HG02981 (cell line): ENCODE data around the gene FAM43B.
"Not testable (repeated sequence)": the region's sequence is repeated elsewhere in the genome, so short reads cannot be mapped to it uniquely, and the experiment has no call there.

ENCODE experiments used
- ATAC-seq: cut with Tn5 transposase; IDR thresholded peaks from one replicate; pipeline ENCODE4 v1.9.1; 2021; ENCODE audit warnings: mild to moderate bottlenecking, moderate library complexity; ENCODE audit not compliant: unreplicated experiment

Gene FAM43B

GRCh38 chr1:20551945-20552727 is at the start of gene FAM43B:
TSS of gene FAM43B (plus strand) at chr1:20552573. CDS start at chr1:20552974, 401 bp downstream.
- ATAC-seq: no peak

- ATAC-seq: no peak
Measured at GRCh38 chr1:20505488-20505887, 46.9 kb upstream of the FAM43B start.

DNA sequence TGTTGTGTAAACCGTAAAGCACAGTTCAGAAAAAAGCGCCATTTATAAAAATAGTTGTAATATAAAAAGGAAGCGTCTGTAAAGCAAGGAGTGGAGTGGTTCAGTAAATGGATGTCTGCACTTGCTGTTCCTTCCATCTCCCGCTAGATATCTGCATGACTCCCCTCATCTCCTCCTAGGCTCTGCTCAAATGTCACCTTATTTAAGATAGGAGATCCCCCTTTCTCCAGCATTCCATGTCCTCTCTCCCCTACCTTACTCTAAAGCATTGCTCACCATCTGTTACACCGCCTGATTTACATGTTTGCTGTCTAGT is 45.2 kb upstream of the FAM43B start:
- peak; percentile 23 for ATAC-seq

- ATAC-seq: peak; percentile 84
Measured at GRCh38 chr1:20507564-20508410, 44.6 kb upstream of the FAM43B start, which contains the start of gene MUL1. TSS of gene MUL1 (minus strand) at chr1:20508151. CDS start at chr1:20508024, 127 bp downstream.

DNA sequence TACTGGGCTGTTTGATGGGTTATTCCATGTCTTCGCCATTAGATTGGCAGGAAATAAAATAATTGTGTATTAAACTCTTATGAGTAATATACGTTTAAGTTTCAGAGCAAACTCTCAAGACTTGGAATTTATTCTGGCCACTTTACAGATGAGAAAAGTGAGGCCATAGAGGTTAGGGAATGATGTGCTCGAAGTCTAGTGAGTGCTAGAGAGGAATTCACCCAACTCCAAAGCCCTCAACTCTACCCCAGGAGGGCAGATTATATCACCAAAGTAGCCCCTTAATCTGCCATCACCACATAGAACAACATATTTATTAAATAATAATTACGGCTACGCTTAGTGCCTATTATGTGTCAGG is 44.0 kb upstream of the FAM43B start:
- ATAC-seq: no peak

DNA sequence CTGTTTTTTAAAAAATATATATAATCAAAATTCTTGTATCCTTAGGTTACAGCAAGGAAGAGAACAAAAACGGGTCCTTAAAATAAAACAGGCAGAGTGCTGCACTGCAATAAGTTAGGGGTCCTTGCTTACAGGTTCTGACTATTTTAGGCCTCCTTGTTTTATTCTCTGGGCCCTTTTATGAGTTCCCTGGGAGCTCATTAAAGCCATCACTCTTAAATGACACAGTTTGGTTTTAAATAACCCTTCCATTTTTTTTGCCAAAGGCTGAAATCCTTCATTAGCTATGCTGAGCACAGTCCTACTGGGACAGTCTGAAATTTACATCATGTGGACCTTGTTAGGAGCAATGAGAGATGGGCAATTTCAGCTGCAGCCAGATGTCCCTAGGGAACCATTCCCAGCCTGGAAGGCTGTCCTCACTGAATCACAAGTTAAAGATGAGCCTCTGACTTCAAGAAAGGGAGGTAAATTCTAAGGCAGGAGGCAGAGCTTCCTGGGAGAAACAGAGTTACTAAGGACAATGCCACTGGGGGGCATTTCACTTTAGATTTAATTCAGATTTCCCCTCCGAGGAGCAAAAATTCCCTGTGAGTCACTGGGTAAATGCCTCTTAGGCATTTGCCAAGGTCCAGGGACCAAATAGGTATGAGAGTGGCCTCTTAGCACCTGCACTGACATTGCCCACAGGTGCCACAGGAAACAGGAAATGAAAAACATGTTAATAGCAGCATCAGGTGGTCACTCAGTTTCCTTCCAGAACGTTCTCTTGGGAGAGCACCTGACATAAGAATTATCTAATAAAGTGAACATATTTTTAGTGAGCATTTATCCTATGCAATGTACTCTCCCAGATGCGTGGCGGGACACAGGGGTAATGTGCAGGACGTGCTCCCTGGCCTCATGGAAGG is 40.6 kb upstream of the FAM43B start:
- no peak for ATAC-seq

- not testable (repeated sequence) for ATAC-seq
Measured at GRCh38 chr1:20519609-20520262, 32.6 kb upstream of the FAM43B start.

- no peak for ATAC-seq
Measured at GRCh38 chr1:20521960-20522861, 30.2 kb upstream of the FAM43B start.

GRCh38 chr1:20526267-20526666 is 26.1 kb upstream of the FAM43B start:
- ATAC-seq: no peak

- ATAC-seq: no peak
Measured at GRCh38 chr1:20528221-20528620, 24.2 kb upstream of the FAM43B start.

GRCh38 chr1:20530306-20530705 is 22.1 kb upstream of the FAM43B start:
- ATAC-seq: no peak

DNA sequence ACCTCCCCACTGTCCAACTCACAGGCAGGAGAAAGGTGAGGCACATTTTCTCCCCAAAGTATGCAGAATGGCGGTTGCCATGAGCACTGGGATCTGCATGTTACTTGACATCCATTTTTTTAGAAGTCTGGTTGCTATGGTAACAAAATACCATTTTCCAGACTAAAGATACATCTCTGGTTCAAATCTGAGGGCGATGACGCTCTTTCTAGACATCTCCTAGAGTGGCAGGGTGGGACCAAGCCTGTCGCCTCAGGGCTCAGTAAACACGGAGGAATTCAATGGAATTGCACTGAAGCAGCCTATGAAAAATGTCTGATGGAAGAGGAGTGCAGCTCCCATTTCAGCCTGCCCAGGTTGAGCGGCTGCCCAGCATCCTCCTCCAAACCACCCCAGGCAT is 21.5 kb upstream of the FAM43B start:
- ATAC-seq: no peak

DNA sequence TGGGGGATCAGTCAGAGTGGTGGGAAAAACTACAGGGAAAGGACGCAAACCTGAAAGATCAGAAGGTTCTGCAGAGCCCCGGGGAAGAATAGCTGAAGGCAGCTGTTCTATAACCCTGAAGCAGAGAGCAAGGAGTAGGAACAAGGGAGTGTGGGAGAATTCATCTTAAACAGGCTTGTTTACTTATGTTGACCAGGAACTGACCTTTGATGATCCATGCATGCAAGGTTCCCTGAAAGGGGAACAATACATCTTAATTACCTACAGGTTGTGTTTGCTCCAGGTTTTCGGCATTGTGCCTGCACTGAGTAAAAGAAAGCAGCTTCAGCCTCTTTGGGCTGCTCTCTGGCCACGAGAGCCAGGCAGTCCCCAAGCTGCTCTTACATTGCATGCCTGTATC is 18.7 kb upstream of the FAM43B start:
- no peak for ATAC-seq

GRCh38 chr1:20534659-20535417 is 17.5 kb upstream of the FAM43B start:
- ATAC-seq: no peak

- no peak for ATAC-seq
Measured at GRCh38 chr1:20538227-20538626, 14.1 kb upstream of the FAM43B start.

DNA sequence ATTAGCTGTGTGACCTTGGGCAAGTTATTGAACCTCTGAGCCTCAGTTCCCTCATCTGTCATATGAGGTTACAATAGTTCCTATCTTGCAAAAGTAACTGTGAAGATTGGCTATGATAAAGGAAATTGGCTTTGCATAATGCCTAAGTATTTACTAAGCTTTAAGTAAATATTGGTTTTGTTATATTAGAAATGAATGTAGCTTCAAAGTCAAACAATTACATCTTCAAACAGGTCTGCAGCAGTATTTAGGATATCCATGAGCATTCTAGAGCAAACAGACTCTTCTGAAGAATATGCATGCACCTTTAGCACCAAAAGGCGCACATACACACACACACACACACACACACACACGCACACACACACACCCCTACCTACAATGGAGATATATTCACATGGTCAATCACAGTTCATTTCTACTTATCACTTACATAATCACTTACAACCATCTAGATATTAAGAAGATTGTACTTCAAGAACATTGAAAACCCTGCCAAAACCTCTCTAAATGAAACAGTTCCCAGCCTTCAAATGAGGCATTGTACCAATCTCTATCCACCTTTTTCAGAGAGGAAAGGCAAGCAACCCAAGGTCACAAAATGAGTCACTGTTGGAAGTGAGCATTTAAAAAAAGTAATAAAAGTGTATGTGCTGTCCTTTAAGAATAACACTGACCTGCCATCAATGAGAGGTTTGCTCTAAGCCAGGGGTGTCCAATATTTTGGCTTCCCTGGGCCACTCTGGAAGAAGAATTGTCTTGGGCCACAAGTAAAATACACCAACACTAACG is 13.4 kb upstream of the FAM43B start:
- ATAC-seq: no peak

- ATAC-seq: no peak
Measured at GRCh38 chr1:20540281-20540680, 12.1 kb upstream of the FAM43B start.

DNA sequence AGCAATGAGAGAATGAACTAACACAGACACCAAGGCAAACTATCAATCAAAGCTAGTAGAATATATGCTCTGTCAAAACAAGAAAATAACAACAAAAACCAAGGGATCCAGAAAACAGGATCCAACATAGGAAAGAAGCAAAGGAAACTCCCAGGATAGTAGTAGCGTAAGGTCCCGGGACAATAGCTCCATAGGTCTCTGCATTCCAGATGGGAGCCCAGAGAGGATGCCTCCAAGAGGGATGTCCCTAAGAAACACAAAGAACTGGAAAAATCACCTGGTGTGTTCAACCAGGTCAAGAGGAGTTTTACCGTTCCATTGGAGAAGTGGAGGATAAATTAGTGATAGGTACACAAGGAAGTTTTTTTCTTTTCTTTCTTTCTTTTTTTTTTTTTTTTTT is 5.7 kb upstream of the FAM43B start:
- ATAC-seq: no peak
